Measurements from ENCODE around the gene AGMO. TPM values are rescaled to one million over a fixed set of nuclear protein-coding genes. Genes with fewer than 3 reads are reported as not detected.

Gene AGMO
- total RNA-seq, 2 donors from 2014 or later: not detected

- peaks cover 11% of the 10 kb centered on the region for H3K9me3 Mint-ChIP-seq
- no peak overlapping the region for H3K27ac Mint-ChIP-seq
- no peaks in the 10 kb centered on the region for H3K4me1 Mint-ChIP-seq (ENCODE audit: low read depth in 2 of 2)
- peaks cover 6% of the 10 kb centered on the region for H3K36me3 Mint-ChIP-seq
- no peaks in the 10 kb centered on the region for H3K27me3 Mint-ChIP-seq
- DNase-seq (ENCODE audit: low spot score): no peak
- no peak overlapping the region for H3K4me3 Mint-ChIP-seq
- no peak for ATAC-seq
Observed at GRCh38 chr7:15446280-15446679, 115.5 kb downstream of the AGMO start.

GRCh38 chr7:15441915-15442314 is 119.9 kb downstream of the AGMO start:
- H3K4me1 Mint-ChIP-seq (ENCODE audit: low read depth in 2 of 2): no peaks in the 10 kb centered on the region
- ATAC-seq (no peak), DNase-seq (ENCODE audit: low spot score) (no peak)
- peaks cover 11% of the 10 kb centered on the region for H3K9me3 Mint-ChIP-seq
- peaks cover 6% of the 10 kb centered on the region for H3K36me3 Mint-ChIP-seq
- H3K27me3 Mint-ChIP-seq: no peaks in the 10 kb centered on the region
- no peak overlapping the region for H3K27ac Mint-ChIP-seq
- no peak overlapping the region for H3K4me3 Mint-ChIP-seq

- ATAC-seq (no peak), DNase-seq (ENCODE audit: low spot score) (no peak)
- peaks cover 6% of the 10 kb centered on the region for H3K36me3 Mint-ChIP-seq
- H3K27me3 Mint-ChIP-seq: no peaks in the 10 kb centered on the region
- H3K4me3 Mint-ChIP-seq: no peak overlapping the region
- no peak overlapping the region for H3K27ac Mint-ChIP-seq
- no peaks in the 10 kb centered on the region for H3K4me1 Mint-ChIP-seq (ENCODE audit: low read depth in 2 of 2)
- H3K9me3 Mint-ChIP-seq: peaks cover 11% of the 10 kb centered on the region
Observed at GRCh38 chr7:15440482-15440881, 121.3 kb downstream of the AGMO start.

- Mint-ChIP-seq H3K27ac (no peak overlapping the region), H3K4me3 (no peak overlapping the region), H3K36me3 (peaks cover 6% of the 10 kb centered on the region), H3K9me3 (peaks cover 12% of the 10 kb centered on the region), H3K4me1 (ENCODE audit: low read depth in 2 of 2) (no peaks in the 10 kb centered on the region), H3K27me3 (no peaks in the 10 kb centered on the region)
- no peak for ATAC-seq
- DNase-seq (ENCODE audit: low spot score): no peak
Observed at GRCh38 chr7:15439853-15440252, 122.0 kb downstream of the AGMO start.

GRCh38 chr7:15433151-15433550 is 128.7 kb downstream of the AGMO start:
- no peak overlapping the region for H3K27ac Mint-ChIP-seq
- peaks cover 15% of the 10 kb centered on the region for H3K9me3 Mint-ChIP-seq
- H3K4me1 Mint-ChIP-seq (ENCODE audit: low read depth in 2 of 2): no peaks in the 10 kb centered on the region
- no peak for DNase-seq (ENCODE audit: low spot score)
- no peak for ATAC-seq
- H3K4me3 Mint-ChIP-seq: no peak overlapping the region
- H3K36me3 Mint-ChIP-seq: no peaks in the 10 kb centered on the region
- no peaks in the 10 kb centered on the region for H3K27me3 Mint-ChIP-seq

- H3K4me3 Mint-ChIP-seq: no peak overlapping the region
- DNase-seq (ENCODE audit: low spot score) (no peak), ATAC-seq (no peak)
- no peaks in the 10 kb centered on the region for H3K36me3 Mint-ChIP-seq
- no peak overlapping the region for H3K27ac Mint-ChIP-seq
- no peaks in the 10 kb centered on the region for H3K4me1 Mint-ChIP-seq (ENCODE audit: low read depth in 2 of 2)
- H3K27me3 Mint-ChIP-seq: no peaks in the 10 kb centered on the region
- H3K9me3 Mint-ChIP-seq: peaks cover 21% of the 10 kb centered on the region
Observed at GRCh38 chr7:15430911-15431310, 130.9 kb downstream of the AGMO start.

GRCh38 chr7:15430191-15430590 is 131.6 kb downstream of the AGMO start:
- H3K4me1 Mint-ChIP-seq (ENCODE audit: low read depth in 2 of 2): no peaks in the 10 kb centered on the region
- DNase-seq (ENCODE audit: low spot score): no peak
- H3K36me3 Mint-ChIP-seq: no peaks in the 10 kb centered on the region
- peaks cover 21% of the 10 kb centered on the region for H3K9me3 Mint-ChIP-seq
- no peak for ATAC-seq
- no peaks in the 10 kb centered on the region for H3K27me3 Mint-ChIP-seq
- no peak overlapping the region for H3K27ac Mint-ChIP-seq
- H3K4me3 Mint-ChIP-seq: no peak overlapping the region

GRCh38 chr7:15424468-15424867 is 137.3 kb downstream of the AGMO start:
- peaks cover 18% of the 10 kb centered on the region for H3K36me3 Mint-ChIP-seq
- H3K4me3 Mint-ChIP-seq: no peak overlapping the region
- DNase-seq (ENCODE audit: low spot score) (no peak), ATAC-seq (no peak)
- no peaks in the 10 kb centered on the region for H3K27me3 Mint-ChIP-seq
- H3K4me1 Mint-ChIP-seq (ENCODE audit: low read depth in 2 of 2): no peaks in the 10 kb centered on the region
- no peak overlapping the region for H3K27ac Mint-ChIP-seq
- H3K9me3 Mint-ChIP-seq: peaks cover 32% of the 10 kb centered on the region

- peaks cover 27% of the 10 kb centered on the region for H3K9me3 Mint-ChIP-seq
- peaks cover 18% of the 10 kb centered on the region for H3K36me3 Mint-ChIP-seq
Observed at GRCh38 chr7:15419596-15419995, 142.2 kb downstream of the AGMO start.

GRCh38 chr7:15418264-15418663 is 143.6 kb downstream of the AGMO start:
- DNase-seq (ENCODE audit: low spot score): no peak
- Mint-ChIP-seq H3K27me3 (no peaks in the 10 kb centered on the region), H3K36me3 (peaks cover 18% of the 10 kb centered on the region), H3K4me3 (no peak overlapping the region), H3K4me1 (ENCODE audit: low read depth in 2 of 2) (no peaks in the 10 kb centered on the region), H3K27ac (no peak overlapping the region), H3K9me3 (peaks cover 27% of the 10 kb centered on the region)
- no peak for ATAC-seq

More at GRCh38 chr7:15419596-15419995, 142.2 kb downstream of the AGMO start:
- Mint-ChIP-seq H3K4me3 (no peak overlapping the region), H3K27me3 (no peaks in the 10 kb centered on the region), H3K27ac (no peak overlapping the region), H3K4me1 (ENCODE audit: low read depth in 2 of 2) (no peaks in the 10 kb centered on the region)
- DNase-seq (ENCODE audit: low spot score): no peak
- ATAC-seq: no peak

GRCh38 chr7:15417341-15417988 is 144.3 kb downstream of the AGMO start:
- no peak overlapping the region for H3K4me3 Mint-ChIP-seq
- H3K27me3 Mint-ChIP-seq: no peaks in the 10 kb centered on the region
- H3K27ac Mint-ChIP-seq: no peak overlapping the region
- H3K9me3 Mint-ChIP-seq: peaks cover 24% of the 10 kb centered on the region
- ATAC-seq (no peak), DNase-seq (ENCODE audit: low spot score) (no peak)
- H3K4me1 Mint-ChIP-seq (ENCODE audit: low read depth in 2 of 2): no peaks in the 10 kb centered on the region
- peaks cover 18% of the 10 kb centered on the region for H3K36me3 Mint-ChIP-seq

GRCh38 chr7:15411019-15411418 is 150.8 kb downstream of the AGMO start:
- Mint-ChIP-seq H3K4me1 (ENCODE audit: low read depth in 2 of 2) (no peaks in the 10 kb centered on the region), H3K9me3 (peaks cover 14% of the 10 kb centered on the region), H3K27me3 (no peaks in the 10 kb centered on the region), H3K4me3 (no peak overlapping the region), H3K36me3 (no peaks in the 10 kb centered on the region), H3K27ac (no peak overlapping the region)
- DNase-seq (ENCODE audit: low spot score): no peak
- ATAC-seq: no peak

- H3K36me3 Mint-ChIP-seq: no peaks in the 10 kb centered on the region
- no peak overlapping the region for H3K4me3 Mint-ChIP-seq
- peaks cover 19% of the 10 kb centered on the region for H3K9me3 Mint-ChIP-seq
- ATAC-seq (no peak), DNase-seq (ENCODE audit: low spot score) (no peak)
- no peaks in the 10 kb centered on the region for H3K4me1 Mint-ChIP-seq (ENCODE audit: low read depth in 2 of 2)
- no peaks in the 10 kb centered on the region for H3K27me3 Mint-ChIP-seq
- H3K27ac Mint-ChIP-seq: no peak overlapping the region
Observed at GRCh38 chr7:15407910-15408309, 153.9 kb downstream of the AGMO start.

GRCh38 chr7:15403751-15404150 is 158.1 kb downstream of the AGMO start:
- Mint-ChIP-seq H3K9me3 (peaks cover 22% of the 10 kb centered on the region), H3K27ac (no peak overlapping the region), H3K36me3 (no peaks in the 10 kb centered on the region), H3K4me1 (ENCODE audit: low read depth in 2 of 2) (no peaks in the 10 kb centered on the region), H3K27me3 (no peaks in the 10 kb centered on the region), H3K4me3 (no peak overlapping the region)
- DNase-seq (ENCODE audit: low spot score) (no peak), ATAC-seq (no peak)

- Mint-ChIP-seq H3K4me3 (no peak overlapping the region), H3K27ac (no peak overlapping the region), H3K4me1 (ENCODE audit: low read depth in 2 of 2) (no peaks in the 10 kb centered on the region), H3K36me3 (no peaks in the 10 kb centered on the region), H3K9me3 (peaks cover 19% of the 10 kb centered on the region), H3K27me3 (no peaks in the 10 kb centered on the region)
- ATAC-seq (no peak), DNase-seq (ENCODE audit: low spot score) (no peak)
Observed at GRCh38 chr7:15403315-15403714, 158.5 kb downstream of the AGMO start.
